HEK293 (cell line): ENCODE data around the gene KLHL17.

Experiments used
- KLF9 ChIP-seq: fragments of 450-650 bp; formaldehyde crosslinking; IDR thresholded peaks from 2 replicates; pipeline ENCODE4 v1.5.1; 2016; ENCODE audit warnings: missing biosample characterization, missing genetic modification characterization, low read depth
- YY1 ChIP-seq: fragments of 450-650 bp; formaldehyde crosslinking; IDR thresholded peaks from 2 replicates; pipeline ENCODE4 v1.5.1; 2018; ENCODE audit warnings: missing biosample characterization, missing genetic modification characterization
- ZNF211 ChIP-seq: fragments of 450-650 bp; formaldehyde crosslinking; IDR thresholded peaks from 2 replicates; pipeline ENCODE4 v1.5.1; 2016; ENCODE audit warnings: low read depth, missing biosample characterization, missing genetic modification characterization
- ZNF621 ChIP-seq: fragments of 450-650 bp; formaldehyde crosslinking; IDR thresholded peaks from 2 replicates; pipeline ENCODE4 v1.5.1; 2017; ENCODE audit warnings: missing biosample characterization, missing genetic modification characterization
- ZNF658 ChIP-seq: fragments of 450-650 bp; formaldehyde crosslinking; IDR thresholded peaks from 2 replicates; pipeline ENCODE4; 2016; ENCODE audit warnings: missing biosample characterization, missing genetic modification characterization
- ZNF768 ChIP-seq: fragments of 450-650 bp; formaldehyde crosslinking; IDR thresholded peaks from 2 replicates; pipeline ENCODE4 v1.5.1; 2018; ENCODE audit warnings: missing biosample characterization, mild to moderate bottlenecking, missing genetic modification characterization
- ZNF792 ChIP-seq: fragments of 450-650 bp; formaldehyde crosslinking; IDR thresholded peaks from 2 replicates; pipeline ENCODE4 v1.5.1; 2016; ENCODE audit warnings: missing biosample characterization, missing genetic modification characterization
- TF ChIP-seq, protein P1 (sequence below): fragments of 450-650 bp; formaldehyde crosslinking; IDR thresholded peaks from 2 replicates; pipeline ENCODE4 v1.5.1; 2016; ENCODE audit warnings: missing biosample characterization, missing genetic modification characterization
- TF ChIP-seq, protein P2 (sequence below): fragments of 450-650 bp; formaldehyde crosslinking; IDR thresholded peaks from 2 replicates; pipeline ENCODE4 v1.5.1; 2016; ENCODE audit warnings: missing biosample characterization, missing genetic modification characterization
- TF ChIP-seq, protein P3 (sequence below): fragments of 450-650 bp; formaldehyde crosslinking; IDR thresholded peaks from 2 replicates; pipeline ENCODE4 v1.5.1; 2016; ENCODE audit warnings: missing biosample characterization, missing genetic modification characterization
- TF ChIP-seq, protein P4 (sequence below): fragments of 450-650 bp; formaldehyde crosslinking; optimal IDR thresholded peaks from 2 replicates; pipeline ENCODE3; 2016; ENCODE audit warnings: missing biosample characterization, mild to moderate bottlenecking, missing genetic modification characterization

DNA sequence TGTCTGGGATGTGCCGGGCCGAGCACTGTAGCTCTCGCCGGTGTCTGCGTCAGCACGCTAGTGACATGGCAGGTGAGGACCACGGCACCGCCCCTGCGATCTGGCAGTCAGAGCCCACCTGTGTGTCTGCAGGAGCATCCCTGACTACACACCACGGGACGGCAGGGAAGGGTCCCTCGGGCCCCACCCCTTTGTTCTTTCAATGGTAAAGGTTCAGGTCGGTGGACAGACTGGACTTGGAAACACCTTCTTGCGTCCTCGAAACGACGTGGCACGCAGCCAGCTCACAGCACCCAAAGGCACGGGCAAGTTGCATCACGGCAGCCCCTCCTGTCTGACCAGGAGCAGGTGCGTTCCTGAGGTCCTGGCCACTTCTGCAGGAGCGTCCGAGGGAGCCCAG, 40.4 kb upstream of the KLHL17 start:
- TF ChIP-seq, protein P1, sequence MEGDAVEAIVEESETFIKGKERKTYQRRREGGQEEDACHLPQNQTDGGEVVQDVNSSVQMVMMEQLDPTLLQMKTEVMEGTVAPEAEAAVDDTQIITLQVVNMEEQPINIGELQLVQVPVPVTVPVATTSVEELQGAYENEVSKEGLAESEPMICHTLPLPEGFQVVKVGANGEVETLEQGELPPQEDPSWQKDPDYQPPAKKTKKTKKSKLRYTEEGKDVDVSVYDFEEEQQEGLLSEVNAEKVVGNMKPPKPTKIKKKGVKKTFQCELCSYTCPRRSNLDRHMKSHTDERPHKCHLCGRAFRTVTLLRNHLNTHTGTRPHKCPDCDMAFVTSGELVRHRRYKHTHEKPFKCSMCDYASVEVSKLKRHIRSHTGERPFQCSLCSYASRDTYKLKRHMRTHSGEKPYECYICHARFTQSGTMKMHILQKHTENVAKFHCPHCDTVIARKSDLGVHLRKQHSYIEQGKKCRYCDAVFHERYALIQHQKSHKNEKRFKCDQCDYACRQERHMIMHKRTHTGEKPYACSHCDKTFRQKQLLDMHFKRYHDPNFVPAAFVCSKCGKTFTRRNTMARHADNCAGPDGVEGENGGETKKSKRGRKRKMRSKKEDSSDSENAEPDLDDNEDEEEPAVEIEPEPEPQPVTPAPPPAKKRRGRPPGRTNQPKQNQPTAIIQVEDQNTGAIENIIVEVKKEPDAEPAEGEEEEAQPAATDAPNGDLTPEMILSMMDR: no peak
- TF ChIP-seq ZNF658 (tag by site-specific recombination) (no peak), ZNF768 (tag by site-specific recombination) (no peak), YY1 (tag by site-specific recombination) (no peak), ZNF621 (tag by site-specific recombination) (no peak), ZNF211 (tag by site-specific recombination) (no peak), ZNF792 (tag by site-specific recombination) (no peak), KLF9 (tag by site-specific recombination) (no peak)
- TF ChIP-seq, protein P2, sequence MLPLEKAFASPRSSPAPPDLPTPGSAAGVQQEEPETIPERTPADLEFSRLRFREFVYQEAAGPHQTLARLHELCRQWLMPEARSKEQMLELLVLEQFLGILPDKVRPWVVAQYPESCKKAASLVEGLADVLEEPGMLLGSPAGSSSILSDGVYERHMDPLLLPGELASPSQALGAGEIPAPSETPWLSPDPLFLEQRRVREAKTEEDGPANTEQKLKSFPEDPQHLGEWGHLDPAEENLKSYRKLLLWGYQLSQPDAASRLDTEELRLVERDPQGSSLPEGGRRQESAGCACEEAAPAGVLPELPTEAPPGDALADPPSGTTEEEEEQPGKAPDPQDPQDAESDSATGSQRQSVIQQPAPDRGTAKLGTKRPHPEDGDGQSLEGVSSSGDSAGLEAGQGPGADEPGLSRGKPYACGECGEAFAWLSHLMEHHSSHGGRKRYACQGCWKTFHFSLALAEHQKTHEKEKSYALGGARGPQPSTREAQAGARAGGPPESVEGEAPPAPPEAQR (tag by site-specific recombination): no peak
- TF ChIP-seq, protein P3, sequence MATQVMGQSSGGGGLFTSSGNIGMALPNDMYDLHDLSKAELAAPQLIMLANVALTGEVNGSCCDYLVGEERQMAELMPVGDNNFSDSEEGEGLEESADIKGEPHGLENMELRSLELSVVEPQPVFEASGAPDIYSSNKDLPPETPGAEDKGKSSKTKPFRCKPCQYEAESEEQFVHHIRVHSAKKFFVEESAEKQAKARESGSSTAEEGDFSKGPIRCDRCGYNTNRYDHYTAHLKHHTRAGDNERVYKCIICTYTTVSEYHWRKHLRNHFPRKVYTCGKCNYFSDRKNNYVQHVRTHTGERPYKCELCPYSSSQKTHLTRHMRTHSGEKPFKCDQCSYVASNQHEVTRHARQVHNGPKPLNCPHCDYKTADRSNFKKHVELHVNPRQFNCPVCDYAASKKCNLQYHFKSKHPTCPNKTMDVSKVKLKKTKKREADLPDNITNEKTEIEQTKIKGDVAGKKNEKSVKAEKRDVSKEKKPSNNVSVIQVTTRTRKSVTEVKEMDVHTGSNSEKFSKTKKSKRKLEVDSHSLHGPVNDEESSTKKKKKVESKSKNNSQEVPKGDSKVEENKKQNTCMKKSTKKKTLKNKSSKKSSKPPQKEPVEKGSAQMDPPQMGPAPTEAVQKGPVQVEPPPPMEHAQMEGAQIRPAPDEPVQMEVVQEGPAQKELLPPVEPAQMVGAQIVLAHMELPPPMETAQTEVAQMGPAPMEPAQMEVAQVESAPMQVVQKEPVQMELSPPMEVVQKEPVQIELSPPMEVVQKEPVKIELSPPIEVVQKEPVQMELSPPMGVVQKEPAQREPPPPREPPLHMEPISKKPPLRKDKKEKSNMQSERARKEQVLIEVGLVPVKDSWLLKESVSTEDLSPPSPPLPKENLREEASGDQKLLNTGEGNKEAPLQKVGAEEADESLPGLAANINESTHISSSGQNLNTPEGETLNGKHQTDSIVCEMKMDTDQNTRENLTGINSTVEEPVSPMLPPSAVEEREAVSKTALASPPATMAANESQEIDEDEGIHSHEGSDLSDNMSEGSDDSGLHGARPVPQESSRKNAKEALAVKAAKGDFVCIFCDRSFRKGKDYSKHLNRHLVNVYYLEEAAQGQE (tag by site-specific recombination): no peak
- TF ChIP-seq, protein P4, sequence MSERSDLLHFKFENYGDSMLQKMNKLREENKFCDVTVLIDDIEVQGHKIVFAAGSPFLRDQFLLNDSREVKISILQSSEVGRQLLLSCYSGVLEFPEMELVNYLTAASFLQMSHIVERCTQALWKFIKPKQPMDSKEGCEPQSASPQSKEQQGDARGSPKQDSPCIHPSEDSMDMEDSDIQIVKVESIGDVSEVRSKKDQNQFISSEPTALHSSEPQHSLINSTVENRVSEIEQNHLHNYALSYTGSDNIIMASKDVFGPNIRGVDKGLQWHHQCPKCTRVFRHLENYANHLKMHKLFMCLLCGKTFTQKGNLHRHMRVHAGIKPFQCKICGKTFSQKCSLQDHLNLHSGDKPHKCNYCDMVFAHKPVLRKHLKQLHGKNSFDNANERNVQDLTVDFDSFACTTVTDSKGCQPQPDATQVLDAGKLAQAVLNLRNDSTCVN (tag by site-specific recombination): no peak
